ENCODE data around the gene SPA17. TPM values are rescaled to one million over a fixed set of nuclear protein-coding genes. Genes with fewer than 3 reads are reported as not detected.

Gene SPA17
- polyA plus RNA-seq, 3 donors = 0.75 to 6.7 (median 4.2) TPM

DNA sequence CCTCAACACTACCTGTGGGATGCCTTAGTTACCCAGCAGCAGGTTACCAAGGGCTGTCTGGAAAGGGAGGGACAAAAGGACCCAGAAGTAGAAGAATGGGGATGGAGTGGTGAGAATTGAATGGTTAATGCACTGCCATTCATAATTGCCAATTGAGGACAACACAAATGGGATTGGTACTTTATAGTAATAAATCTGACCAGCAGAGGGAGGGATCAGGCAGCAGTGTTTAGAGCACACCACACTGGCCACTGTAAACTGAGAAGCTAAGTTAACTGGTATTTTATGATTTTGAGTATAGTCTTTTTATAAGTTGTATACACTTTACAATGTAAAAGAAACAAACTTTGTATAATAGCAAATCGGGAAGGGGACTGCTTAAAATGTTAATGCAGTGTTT lies 40.3 kb upstream of the SPA17 start:
- intact Hi-C loops (cut with micrococcal nuclease) = no loop called here
- H3K27ac Mint-ChIP-seq = no peak overlapping the region

DNA sequence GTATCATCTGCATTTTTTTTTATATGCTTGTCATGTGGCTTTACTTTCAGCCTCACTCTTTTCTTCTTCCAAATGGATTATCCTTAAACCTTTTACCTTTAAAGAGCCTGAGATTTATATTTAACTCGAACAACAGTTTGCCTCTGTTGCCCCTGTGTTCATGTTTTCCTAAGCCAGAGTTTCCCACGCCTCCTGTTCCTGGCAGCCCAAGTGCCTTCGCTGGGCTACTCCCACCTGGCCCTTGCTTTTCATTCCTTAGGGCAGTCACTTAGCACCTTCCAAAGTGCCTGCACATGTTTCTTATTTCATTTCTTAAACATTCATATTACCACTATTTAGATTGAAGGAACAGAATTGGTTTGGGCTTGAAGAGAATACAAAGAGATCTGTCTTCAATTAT lies 37.8 kb upstream of the SPA17 start:
- Mint-ChIP-seq H3K36me3 (peaks cover 67 to 79% of the 10 kb centered on the region in 2 donors), H3K27ac (no peak overlapping the region), H3K4me3 (no peak overlapping the region), H3K4me1 (no peaks in the 10 kb centered on the region), H3K9me3 (peaks cover 0 to 7% (median 2%) of the 10 kb centered on the region in 7 donors), H3K27me3 (ENCODE audit: low read depth in 3 of 3) (no peaks in the 10 kb centered on the region)
- peaks cover 0 to 3% of the 10 kb centered on the region in 2 donors for H3K9me3 ChIP-seq (replicated peaks in 1 of 2; ENCODE audit: control insufficient read depth in 1 of 2, insufficient read depth in 1 of 2, low read length in 2 of 2)
- H3K4me1 ChIP-seq (ENCODE audit: control insufficient read depth in 1 of 2, insufficient read depth in 2 of 2, low read length in 2 of 2) = no peaks in the 10 kb centered on the region
- no peaks in the 10 kb centered on the region for H3K27me3 ChIP-seq (ENCODE audit: control insufficient read depth in 2 of 2, insufficient read depth in 2 of 2, low read length in 2 of 2)
- H4K20me1 ChIP-seq (ENCODE audit: insufficient read depth, low read length) = peaks cover 9% of the 10 kb centered on the region
- no peak overlapping the region for H3K27ac ChIP-seq (ENCODE audit: low read depth in 1 of 2, low read length in 2 of 2)
- no peak overlapping the region for H3K4me2 ChIP-seq (replicated peaks; ENCODE audit: extremely low read depth, low read length, poor library complexity, severe bottlenecking)
- intact Hi-C loops (cut with micrococcal nuclease) = no loop called here
- no peak overlapping the region for H3K9ac ChIP-seq (ENCODE audit: insufficient read depth, low read length, poor library complexity, severe bottlenecking)
- TF ChIP-seq, protein P1, sequence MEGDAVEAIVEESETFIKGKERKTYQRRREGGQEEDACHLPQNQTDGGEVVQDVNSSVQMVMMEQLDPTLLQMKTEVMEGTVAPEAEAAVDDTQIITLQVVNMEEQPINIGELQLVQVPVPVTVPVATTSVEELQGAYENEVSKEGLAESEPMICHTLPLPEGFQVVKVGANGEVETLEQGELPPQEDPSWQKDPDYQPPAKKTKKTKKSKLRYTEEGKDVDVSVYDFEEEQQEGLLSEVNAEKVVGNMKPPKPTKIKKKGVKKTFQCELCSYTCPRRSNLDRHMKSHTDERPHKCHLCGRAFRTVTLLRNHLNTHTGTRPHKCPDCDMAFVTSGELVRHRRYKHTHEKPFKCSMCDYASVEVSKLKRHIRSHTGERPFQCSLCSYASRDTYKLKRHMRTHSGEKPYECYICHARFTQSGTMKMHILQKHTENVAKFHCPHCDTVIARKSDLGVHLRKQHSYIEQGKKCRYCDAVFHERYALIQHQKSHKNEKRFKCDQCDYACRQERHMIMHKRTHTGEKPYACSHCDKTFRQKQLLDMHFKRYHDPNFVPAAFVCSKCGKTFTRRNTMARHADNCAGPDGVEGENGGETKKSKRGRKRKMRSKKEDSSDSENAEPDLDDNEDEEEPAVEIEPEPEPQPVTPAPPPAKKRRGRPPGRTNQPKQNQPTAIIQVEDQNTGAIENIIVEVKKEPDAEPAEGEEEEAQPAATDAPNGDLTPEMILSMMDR (IDR thresholded peaks at IDR 0.05) = no peak
- 94% methylated on average over 2 of the region's 3 CpGs for whole genome bisulfite sequencing (ENCODE audit: insufficient coverage)
- H3K79me2 ChIP-seq (ENCODE audit: insufficient read depth, low read length) = no peaks in the 10 kb centered on the region
- no peak overlapping the region for H2AFZ ChIP-seq (ENCODE audit: insufficient read depth, low read depth, low read length, poor library complexity, severe bottlenecking)
- no peak for DNase-seq
- H3K36me3 ChIP-seq (replicated peaks in 1 of 2; ENCODE audit: control insufficient read depth in 1 of 2, insufficient read depth in 2 of 2, low read length in 2 of 2) = peaks cover 70 to 83% of the 10 kb centered on the region in 2 donors
- H3K4me3 ChIP-seq (replicated peaks in 1 of 3; ENCODE audit: low read depth in 2 of 3, low read length in 3 of 3) = no peak overlapping the region

More for the DNA sequence above, 40.3 kb upstream of the SPA17 start:
- Histone ChIP-seq H3K27me3 (ENCODE audit: control insufficient read depth in 2 of 2, insufficient read depth in 2 of 2, low read length in 2 of 2) (no peaks in the 10 kb centered on the region), H3K79me2 (ENCODE audit: insufficient read depth, low read length) (no peaks in the 10 kb centered on the region), H4K20me1 (ENCODE audit: insufficient read depth, low read length) (peaks cover 22% of the 10 kb centered on the region), H3K4me2 (replicated peaks; ENCODE audit: extremely low read depth, low read length, poor library complexity, severe bottlenecking) (no peak overlapping the region), H3K4me3 (replicated peaks in 1 of 3; ENCODE audit: low read depth in 2 of 3, low read length in 3 of 3) (no peak overlapping the region), H2AFZ (ENCODE audit: insufficient read depth, low read depth, low read length, poor library complexity, severe bottlenecking) (no peak overlapping the region), H3K27ac (ENCODE audit: low read depth in 1 of 2, low read length in 2 of 2) (no peak overlapping the region), H3K36me3 (replicated peaks in 1 of 2; ENCODE audit: control insufficient read depth in 1 of 2, insufficient read depth in 2 of 2, low read length in 2 of 2) (peaks cover 89 to 97% of the 10 kb centered on the region in 2 donors), H3K4me1 (ENCODE audit: control insufficient read depth in 1 of 2, insufficient read depth in 2 of 2, low read length in 2 of 2) (no peaks in the 10 kb centered on the region), H3K9me3 (replicated peaks in 1 of 2; ENCODE audit: control insufficient read depth in 1 of 2, insufficient read depth in 1 of 2, low read length in 2 of 2) (no peaks in the 10 kb centered on the region), H3K9ac (ENCODE audit: insufficient read depth, low read length, poor library complexity, severe bottlenecking) (no peak overlapping the region)
- no peak for DNase-seq
- Mint-ChIP-seq H3K4me3 (no peak overlapping the region), H3K27me3 (ENCODE audit: low read depth in 3 of 3) (no peaks in the 10 kb centered on the region), H3K4me1 (no peaks in the 10 kb centered on the region), H3K36me3 (peaks cover 78 to 92% of the 10 kb centered on the region in 2 donors), H3K9me3 (no peaks in the 10 kb centered on the region)
- no CpG with 5 or more reads among the region's 1 CpG for WGBS (ENCODE audit: insufficient coverage)
- TF ChIP-seq, protein P1 (IDR thresholded peaks at IDR 0.05) = no peak

Measured in CD14-positive monocyte (primary cell).